Stimulated activated CD4-positive, alpha-beta T cell treated with anti-CD3 and anti-CD28 coated beads, Interleukin-15, amount 100 ng/mL, for 1 hour (primary cell): ENCODE data around the gene ARRB1.
A peak's percentile ranks its signal among the peaks of the same experiment; 100 is the strongest.
"Not testable (repeated sequence)": the region's sequence is repeated elsewhere in the genome, so short reads cannot be mapped to it uniquely, and the experiment has no call there.

Experiments
- DNase-seq, 2 donors: peaks; one replicate each; pipeline ENCODE4 v3.0.0-alpha.2; 2020; ENCODE audit warnings: low read depth in 1 of 2, low spot score in 1 of 2

Gene ARRB1

DNA sequence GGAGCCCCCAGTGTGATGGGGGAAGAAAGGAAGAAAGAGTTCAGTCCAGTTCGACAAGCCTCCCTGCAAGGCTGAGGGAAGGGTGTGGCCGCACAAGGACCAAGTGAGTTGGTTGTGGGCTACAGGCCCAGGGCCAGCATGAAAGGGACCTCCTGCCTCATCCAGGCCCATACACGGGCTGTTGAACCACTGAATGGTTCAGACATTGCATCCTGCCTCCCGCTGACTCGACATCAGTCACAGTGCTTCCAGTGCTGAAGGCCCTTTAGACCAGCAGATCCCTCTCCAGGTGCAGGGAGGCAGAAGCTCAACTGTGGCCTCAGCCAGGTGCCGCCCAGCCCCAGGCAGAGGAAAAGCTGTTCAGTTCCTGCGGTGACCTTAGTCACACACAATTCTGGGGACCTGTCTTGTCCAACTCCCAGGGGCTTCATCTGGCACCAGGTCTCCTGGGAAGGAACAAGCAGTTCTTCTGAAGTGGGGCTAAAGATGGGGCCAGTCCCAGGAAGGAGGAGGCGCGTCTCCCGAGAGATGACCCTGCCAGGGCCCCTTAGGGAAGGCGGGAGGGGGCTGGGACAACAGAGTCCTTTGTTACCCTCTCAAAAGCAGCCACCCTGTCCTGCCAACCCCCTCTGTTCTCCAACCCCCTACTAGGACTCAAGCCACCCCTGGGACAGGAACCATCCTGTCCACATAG lies 6.6 kb downstream of the ARRB1 start:
- no peak for DNase-seq

DNA sequence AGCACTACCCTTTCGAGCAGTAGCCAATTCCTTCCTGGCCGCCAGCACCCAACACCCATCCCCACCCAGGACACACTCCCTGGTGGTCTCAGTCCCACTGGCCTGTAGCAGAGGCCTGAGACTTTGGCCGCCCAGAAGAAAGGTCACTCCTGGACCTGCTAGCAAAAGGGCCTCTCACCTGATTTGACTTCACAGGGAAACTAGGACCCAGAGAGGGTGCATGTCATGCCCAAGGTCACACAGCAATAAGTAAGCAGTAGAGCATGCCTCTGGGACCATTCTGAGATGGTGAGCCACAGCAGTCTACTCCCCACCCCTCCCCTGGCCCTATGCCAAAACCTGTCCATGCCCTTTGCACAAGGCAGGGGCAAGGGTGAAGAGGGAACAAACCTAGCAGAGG lies 7.3 kb downstream of the ARRB1 start:
- DNase-seq, result no peak

- DNase-seq, result no peak
Observed at GRCh38 chr11:75342966-75343870, 8.2 kb downstream of the ARRB1 start.

GRCh38 chr11:75342231-75342918 lies 9.1 kb downstream of the ARRB1 start:
- DNase-seq, result no peak

GRCh38 chr11:75341612-75342011 lies 9.8 kb downstream of the ARRB1 start:
- DNase-seq, result no peak

- no peak for DNase-seq
Observed at GRCh38 chr11:75339685-75340409, 11.6 kb downstream of the ARRB1 start.

DNA sequence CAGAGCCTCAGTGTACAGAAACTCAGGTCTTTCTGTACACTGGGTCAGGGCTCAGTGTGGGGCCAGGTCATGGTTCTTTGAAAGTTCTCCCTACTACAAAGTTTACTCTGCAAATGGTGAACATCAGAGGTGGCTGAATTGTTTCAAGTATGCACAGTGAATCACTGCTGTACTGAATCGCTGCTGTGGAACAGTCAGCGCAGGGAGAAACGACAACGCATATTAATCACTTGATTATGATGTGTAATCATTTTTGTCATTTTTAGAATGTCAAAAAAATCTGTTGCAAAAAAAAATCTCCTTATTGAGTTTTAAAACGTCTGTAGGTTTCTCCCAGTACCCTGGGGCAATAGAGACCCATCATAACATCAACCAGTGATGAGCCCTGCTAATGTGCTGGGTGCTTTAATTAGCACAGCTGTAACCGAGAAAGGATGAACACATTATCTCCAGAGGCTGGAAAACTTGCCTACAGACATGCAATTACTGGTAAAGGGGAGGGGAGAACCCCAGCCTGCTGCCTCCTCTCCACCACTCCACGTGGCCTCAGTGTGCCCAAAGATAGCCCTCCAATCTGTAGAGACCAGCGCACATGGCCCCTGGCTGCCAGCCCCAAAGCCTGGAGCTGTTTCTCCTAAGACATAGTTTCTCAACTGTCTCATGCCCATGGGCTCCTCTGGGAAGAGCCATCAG lies 12.8 kb downstream of the ARRB1 start:
- no peak for DNase-seq

DNA sequence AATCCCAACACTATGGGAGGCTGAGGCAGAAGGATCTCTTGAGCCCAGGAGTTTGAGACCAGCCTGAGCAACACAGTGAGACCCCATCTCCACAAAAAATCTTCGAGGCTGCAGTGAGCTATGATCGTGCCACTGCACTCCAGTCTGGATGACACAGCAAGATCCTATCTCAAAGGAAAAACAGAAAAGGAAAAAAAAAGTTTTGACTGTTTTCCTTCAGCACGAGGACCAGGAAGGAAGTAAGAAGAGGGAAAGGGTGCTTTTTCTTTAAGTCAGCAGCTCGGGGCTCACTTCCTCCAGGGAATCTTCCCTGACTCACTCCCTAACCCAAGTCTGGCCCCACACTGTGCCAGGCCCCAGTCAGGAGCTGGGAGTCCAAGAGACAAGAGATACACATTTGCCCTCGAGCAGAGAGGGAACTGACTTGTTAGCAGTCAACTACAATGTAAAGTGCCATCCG lies 14.2 kb downstream of the ARRB1 start:
- no peak for DNase-seq

- no peak for DNase-seq
Observed at GRCh38 chr11:75334976-75335375, 16.5 kb downstream of the ARRB1 start.

- no peak for DNase-seq
Observed at GRCh38 chr11:75334402-75334891, 17.0 kb downstream of the ARRB1 start.

DNA sequence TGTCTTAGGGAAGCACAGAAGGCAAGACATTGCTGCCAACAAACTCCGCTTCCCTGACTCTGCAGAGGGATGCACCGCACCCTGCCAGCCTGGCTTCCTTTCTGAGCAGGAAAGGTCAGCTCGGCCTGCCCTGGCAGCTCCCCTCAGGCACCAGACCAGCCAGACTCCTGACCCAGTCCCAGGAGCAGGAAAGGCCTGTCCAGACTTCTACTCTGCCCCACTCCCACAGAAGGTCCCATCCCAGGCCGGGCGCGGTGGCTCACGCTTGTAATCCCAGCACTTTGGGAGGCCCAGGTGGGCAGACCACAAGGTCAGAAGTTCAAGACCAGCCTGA lies 17.7 kb downstream of the ARRB1 start:
- DNase-seq, result no peak

DNA sequence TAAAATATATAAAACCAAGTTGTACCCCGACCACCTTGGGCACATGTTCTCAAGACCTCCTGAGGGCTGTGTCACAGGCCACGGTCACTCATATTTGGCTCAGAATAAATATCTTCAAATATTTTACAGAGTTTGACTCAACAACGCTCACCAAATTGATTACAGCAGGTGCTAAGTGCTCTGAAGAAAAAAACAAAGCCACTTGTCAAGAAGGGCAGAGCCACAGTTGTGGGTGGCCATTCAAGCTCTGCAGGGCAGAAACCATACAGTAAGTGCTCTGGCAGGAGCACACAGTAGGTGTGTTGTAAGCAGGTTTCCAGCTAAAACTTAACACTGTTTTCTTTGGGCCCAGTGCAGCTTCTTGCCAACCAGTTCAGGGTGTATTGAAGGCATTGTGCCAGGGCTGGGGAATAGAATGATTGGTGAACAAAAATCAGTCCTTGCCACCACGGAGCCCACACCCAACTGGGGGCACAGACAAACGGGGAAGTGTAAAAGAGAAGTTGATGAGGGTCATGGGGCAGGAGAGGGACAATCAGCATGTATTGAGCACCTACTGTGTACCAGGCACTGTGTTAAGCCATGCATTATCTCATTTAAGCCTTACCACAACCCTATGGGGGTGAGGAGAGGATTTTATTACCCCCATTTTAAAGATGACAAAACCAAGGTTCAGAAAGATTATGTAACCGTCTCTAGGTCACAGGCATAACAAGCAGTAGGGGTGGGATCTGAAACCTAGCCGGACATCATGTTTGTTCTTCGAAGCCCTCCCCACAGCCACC lies 18.2 kb downstream of the ARRB1 start:
- DNase-seq, result no peak

DNA sequence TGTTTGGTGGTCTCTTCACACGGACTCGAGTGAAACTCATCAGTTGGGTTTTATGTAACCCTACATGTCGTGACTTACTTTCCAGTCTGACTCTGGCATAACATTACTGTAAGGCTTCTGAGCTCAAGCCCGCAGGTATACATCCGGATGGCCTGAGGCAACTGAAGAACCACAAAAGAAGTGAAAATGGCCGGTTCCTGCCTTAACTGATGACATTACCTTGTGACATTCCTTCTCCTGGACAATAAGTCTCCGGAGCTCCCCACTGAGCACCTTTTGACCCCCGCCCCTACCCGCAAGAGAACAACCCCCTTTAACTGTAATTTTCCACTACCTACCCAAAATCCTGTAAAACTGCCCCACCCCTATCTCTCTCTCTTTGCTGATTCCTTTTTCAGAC lies 19.7 kb downstream of the ARRB1 start:
- DNase-seq, result not testable (repeated sequence)

- DNase-seq, result not testable (repeated sequence)
Observed at GRCh38 chr11:75331304-75331703, 20.2 kb downstream of the ARRB1 start.

GRCh38 chr11:75330886-75331285 lies 20.6 kb downstream of the ARRB1 start:
- not testable (repeated sequence) for DNase-seq

GRCh38 chr11:75330291-75330690 lies 21.2 kb downstream of the ARRB1 start:
- no peak for DNase-seq

GRCh38 chr11:75328426-75329277 lies 22.8 kb downstream of the ARRB1 start:
- DNase-seq, result peak in 1 of 2 donors; percentile 15

GRCh38 chr11:75326439-75326810 lies 25.0 kb downstream of the ARRB1 start:
- DNase-seq, result no peak
